Neural cell (in vitro differentiated cells): Measurements from ENCODE around the gene NFIX.

Experiments
- CTCF ChIP-seq: fragments of 450-650 bp; IDR thresholded peaks from 2 replicates; pipeline ENCODE4 v1.5.1; 2014; ENCODE audit warnings: antibody characterized with exemption, mild to moderate bottlenecking, moderate library complexity; ENCODE audit not compliant: poor library complexity, severe bottlenecking
- EP300 ChIP-seq: fragments of 450-650 bp; conservative IDR thresholded peaks from 2 replicates; pipeline ENCODE4 v1.6.1; 2014; ENCODE audit warnings: antibody characterized with exemption, mild to moderate bottlenecking, moderate library complexity; ENCODE audit not compliant: poor library complexity, severe bottlenecking

- peak; percentile 97 for TF ChIP-seq CTCF
- TF ChIP-seq EP300, result no peak
Observed at GRCh38 chr19:13093407-13094105, 98.3 kb downstream of the NFIX start.
